RPMI7951 (cell line): ENCODE data around the gene KIAA0232. TPM values are rescaled to one million over a fixed set of nuclear protein-coding genes. Genes with fewer than 3 reads are reported as not detected.
A peak's percentile ranks its signal among the peaks of the same experiment; 100 is the strongest.

Experiments
- DNase-seq: peaks from one replicate; pipeline ENCODE4 v3.0.0-alpha.2; 2012; ENCODE audit warnings: low read depth
- total RNA-seq: library from RNA; depleted of rRNA; stranded (reverse); fragments of >200 nt; shearing (Covaris generic); gene quantifications from 2 replicates; pipeline ENCODE4 v1.2.3, GENCODE V29; 2014

Gene KIAA0232
- total RNA-seq, 1 experiment from 2014 or later: 14.1 TPM

DNA sequence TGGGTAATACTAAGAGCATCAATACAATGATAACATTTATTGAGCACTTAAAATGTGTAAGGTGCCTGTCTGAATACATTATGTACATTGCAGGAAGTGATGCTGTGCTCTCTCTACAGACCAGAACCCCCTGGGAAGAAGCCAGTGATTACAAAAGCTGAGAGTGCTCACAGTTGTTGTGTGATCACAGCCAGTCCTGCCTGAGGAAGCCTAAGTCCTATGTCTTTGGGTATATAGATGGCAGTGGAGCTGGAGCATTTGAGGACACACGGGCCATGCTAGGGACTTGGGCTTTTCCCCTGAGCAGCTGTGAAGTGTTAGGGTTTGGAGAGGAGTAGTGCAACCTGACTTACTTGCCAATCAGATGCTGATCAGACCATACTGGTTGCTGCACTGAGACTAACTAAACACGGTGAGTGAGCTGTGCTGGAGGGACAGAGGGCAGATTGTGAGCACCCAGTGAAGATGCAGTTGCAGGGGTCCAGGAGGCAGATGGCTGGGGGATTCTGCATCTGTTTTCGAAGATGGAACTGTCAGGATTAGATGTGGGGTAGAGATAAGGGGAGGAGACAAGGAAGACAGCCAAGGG is 66.3 kb downstream of the KIAA0232 start:
- no peak for DNase-seq

DNA sequence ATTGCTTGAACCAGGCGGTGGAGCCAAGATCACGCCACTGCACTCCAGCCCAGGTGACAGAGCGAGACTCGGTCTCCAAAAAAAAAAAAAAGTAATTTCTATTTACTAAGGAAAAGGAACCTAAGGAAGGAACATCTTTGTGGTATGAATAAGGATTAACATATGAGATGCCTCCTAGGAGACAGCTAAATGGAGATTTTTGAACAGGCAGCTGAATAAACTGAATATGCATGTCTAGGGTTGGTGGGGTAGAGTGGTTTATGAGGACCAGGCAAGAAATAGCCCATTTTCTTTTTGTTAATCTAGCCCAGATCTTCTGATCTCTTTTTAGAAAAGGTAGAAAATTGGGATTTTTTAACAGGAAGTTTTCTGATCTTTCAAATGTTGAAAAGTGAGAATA is 67.2 kb downstream of the KIAA0232 start:
- DNase-seq: no peak

DNA sequence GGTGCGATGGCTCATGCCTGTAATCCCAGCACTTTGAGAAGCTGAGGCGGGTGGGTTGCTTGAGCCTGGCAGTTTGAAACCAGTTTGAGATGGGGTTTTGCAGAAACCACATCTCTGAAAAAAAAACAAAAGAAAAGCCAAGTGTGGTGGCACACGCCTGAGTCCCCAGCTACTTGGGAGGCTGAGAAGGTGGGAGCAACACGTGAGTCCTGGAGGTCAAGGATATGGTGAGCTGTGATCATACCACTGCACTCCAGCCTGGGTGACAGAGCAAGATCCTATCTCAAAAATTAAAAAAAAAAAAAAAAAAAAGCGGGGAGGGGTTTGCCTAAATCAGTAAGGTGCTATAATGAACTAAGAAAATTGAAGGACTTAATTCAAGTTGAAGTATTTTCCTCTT is 68.9 kb downstream of the KIAA0232 start:
- no peak for DNase-seq

DNA sequence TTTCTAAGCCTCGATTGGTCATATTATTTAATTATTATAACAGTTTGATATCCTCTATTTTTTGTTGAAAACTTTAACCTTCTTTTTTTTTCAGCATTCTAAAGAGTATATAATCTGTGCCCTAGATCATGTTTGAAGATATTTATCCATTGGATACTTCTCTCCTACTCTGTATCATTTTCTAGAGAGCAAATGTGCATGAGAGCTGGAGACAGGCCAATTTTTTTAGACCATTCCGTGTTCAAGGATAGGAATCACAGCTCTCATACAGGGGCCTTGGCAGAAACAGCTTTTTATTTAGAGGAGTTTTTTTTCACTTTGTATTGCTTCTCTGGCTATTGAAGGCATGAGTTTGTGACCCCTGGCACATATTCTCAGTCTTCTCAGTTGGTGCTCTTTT is 69.4 kb downstream of the KIAA0232 start:
- no peak for DNase-seq

DNA sequence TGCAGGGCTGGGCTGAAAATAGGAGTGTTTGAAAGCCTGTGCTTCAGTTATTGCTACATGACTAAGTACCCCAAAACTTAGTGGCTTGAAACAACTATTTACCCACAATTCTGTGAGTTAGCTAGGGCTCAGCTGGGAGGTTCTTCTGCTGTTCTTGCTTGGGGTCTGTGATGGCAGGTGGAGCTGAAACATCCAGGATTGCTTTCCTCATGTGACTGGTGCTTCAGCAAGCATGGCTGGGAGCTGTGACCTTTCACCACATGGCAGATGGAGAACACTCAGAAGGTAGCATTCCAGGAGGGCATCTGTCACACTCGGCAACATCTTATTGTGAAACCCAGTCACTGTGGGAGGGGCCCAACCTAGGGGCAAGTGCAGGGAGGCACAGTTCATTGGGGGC is 70.1 kb downstream of the KIAA0232 start:
- no peak for DNase-seq

DNA sequence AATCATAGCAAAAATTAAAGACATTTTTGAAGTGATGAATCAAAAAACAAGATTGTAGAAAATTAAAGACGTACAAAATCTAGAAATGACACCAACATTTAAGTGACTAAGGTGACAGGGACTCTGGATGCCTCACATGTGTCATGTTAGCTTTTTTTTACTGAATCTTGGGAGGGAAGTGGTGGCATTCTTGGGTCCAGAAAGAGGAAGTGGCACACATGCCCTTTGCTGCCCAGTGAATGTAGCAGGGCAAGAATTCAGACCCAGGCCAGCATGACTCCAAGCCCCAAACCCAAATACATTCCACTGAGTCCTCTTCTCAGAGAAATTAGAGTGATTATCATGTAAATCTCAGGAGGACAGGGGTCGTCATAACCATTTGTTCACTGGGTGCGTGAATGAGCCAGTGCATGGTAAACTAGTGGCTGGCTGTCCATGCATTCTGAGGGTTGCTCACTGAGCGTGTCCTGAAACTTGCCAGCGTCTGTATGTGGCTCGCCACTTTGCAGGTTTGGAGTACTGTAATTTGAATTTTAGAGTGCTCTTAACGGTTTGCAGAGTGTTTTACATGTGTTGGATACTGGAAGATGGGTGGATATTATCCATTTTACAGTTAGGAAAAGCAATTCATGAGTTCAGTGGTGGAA is 71.7 kb downstream of the KIAA0232 start:
- DNase-seq: no peak

DNA sequence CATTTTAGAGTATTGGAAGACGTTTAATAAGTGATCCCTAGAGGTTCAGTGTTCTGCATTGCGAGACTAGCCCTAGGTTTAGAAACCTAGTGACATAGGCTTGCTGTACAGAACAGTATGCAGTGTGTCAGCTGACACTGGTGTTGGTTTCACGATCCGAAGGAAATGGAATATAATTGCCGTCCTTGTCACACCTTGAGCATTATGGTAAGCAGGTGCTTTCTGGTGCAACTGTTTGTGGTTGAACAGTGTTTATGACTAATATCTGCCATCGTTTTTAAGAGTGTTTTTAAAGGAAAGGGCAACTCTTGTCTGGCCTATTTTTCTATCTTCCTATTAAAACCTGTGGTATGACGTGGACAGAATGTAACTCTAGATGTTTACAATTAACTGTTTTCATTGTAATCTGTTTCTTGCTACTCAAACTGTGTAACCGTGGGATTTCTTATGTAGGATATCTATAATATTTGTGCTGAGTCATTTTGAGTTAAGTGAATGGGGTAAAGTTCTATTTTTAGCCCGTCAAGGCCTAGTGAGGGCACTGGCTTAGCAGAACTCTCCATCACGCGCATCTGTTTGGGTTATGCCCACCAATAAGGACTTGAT is 73.3 kb downstream of the KIAA0232 start:
- DNase-seq: peak; percentile 66

- no peak for DNase-seq
Observed at GRCh38 chr4:6856391-6856790, 73.9 kb downstream of the KIAA0232 start.

DNA sequence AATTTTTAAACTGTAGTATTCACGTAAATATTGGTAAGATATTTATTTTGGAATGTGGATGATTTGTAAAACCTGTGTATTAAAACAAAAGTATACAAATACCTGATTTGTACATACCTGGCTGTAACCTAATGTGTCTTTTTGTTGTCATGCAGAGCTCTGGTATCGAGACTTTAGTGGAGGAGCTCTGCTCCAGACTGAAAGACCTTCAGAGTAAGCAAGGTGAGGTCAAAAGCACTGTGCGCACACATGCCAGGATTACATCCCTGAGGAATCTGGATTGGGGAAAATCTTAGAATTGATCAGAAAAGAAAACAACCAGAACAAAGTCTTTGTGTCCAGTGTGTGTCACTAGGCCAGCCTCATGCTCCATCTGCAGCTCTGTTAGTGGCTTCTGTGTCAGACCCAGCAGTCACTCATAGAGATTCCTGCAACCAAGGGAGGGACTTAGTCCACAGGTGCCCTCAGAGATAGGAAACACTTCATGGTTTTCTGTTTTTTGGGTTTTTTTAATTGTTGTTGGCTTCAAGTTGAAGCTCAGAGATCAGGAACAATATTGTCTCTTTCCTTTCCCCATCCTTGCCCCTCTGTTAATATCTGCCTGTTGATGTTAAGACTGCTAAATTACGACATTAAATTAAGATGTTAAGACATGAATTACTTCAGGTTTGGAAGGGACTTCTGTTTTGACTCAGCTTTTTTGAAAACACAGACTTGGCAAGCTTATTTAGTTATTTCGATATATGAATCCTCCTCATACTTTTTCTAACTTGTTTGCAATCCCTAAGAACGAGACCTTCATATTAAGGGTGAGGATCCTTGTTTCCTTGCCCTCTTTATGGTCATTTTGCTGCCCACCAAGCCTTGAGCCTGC is 74.7 kb downstream of the KIAA0232 start:
- DNase-seq: no peak

GRCh38 chr4:6858997-6859396 is 76.5 kb downstream of the KIAA0232 start:
- no peak for DNase-seq

DNA sequence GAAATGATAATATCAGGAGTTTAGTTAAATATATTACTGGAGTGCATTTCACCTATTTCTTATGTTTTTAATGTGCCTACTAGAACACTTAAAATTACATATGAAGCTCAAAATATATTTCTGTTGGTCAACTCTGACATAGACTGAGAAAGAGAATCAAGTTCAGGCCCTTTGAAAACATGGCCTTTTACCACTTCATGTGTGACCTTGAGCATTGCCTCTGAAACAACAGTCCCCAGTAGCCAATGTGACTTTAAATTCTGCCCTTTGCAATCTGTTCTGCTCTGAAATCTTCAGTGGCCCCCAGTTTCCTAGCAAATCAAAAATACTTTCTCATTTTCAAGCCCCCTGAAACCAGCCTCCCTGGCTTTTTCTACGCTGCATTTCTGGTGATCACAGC is 77.0 kb downstream of the KIAA0232 start:
- DNase-seq: no peak

GRCh38 chr4:6868386-6868785 is 85.9 kb downstream of the KIAA0232 start:
- no peak for DNase-seq

GRCh38 chr4:6869944-6870343 is 87.4 kb downstream of the KIAA0232 start:
- no peak for DNase-seq

GRCh38 chr4:6873291-6873690 is 90.8 kb downstream of the KIAA0232 start:
- peak; percentile 35 for DNase-seq

DNA sequence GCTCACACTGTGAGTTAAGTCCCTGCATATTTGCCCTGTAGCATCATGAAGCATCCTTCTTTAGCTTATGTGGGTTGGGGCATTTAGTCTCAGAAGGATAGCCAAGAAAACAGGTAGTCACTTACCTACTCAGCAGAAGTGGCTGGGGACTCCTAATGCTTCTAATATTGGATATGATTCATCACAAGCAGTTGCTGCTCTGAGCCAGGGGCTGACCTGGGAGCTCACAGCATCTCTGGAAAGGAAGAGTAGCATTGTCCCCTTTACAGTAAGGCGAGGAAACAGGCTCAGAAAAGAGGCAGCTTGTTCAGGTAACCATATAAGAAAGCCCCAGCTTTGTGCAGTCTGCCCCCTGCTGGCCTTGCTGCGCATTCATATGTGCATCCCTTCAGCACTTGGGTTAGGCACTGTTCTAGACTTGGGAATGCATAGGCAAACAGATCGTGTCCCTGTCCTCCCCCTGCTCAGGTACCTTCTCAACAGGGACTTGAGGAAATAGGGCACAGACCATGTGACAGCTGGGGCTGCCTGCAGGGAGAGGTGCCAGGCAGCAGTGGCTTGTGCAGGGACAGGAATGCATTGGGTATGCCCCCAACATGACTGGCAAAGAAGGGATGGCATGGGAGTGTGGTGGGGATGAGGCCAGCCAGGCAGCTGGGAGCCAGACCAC is 91.4 kb downstream of the KIAA0232 start:
- peak; percentile 44 for DNase-seq

- no peak for DNase-seq
Observed at GRCh38 chr4:6874981-6875380, 92.5 kb downstream of the KIAA0232 start.

GRCh38 chr4:6875431-6875831 is 92.9 kb downstream of the KIAA0232 start:
- DNase-seq: no peak

- no peak for DNase-seq
Observed at GRCh38 chr4:6876440-6876839, 93.9 kb downstream of the KIAA0232 start.

- DNase-seq: no peak
Observed at GRCh38 chr4:6877067-6877466, 94.5 kb downstream of the KIAA0232 start.

DNA sequence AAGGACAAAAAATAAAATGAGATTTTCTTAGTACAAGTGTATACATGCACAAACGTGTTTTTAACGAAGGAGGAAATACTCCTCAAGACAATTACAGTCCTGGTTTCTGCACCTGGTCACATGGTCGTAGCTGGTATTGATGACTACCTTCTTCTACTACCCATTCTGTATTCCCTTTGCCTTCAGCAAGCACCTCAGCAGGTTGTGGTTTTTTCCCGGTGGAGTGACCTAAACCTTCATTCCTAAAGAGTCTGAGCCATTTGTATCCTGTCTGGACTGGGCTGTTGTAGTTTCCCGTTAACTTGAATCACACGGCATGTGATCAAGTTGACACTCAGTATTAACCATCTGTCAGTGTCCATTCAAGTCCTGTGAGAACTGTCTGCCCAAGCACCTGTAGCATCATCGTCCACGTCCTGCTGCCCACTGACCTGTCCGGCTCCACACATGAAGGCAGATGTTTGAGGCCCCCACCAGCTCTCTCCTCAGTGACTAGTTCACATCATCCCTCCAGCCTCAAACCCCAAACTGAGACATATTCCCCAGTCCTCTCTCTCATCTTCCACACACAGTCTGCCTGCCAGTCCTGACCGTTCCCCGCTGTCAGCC is 96.0 kb downstream of the KIAA0232 start:
- DNase-seq: no peak

- no peak for DNase-seq
Observed at GRCh38 chr4:6880691-6881090, 98.2 kb downstream of the KIAA0232 start.

- no peak for DNase-seq
Observed at GRCh38 chr4:6881908-6882307, 99.4 kb downstream of the KIAA0232 start.
